AG04450 (cell line): ENCODE results near the gene CLHC1. TPM values are rescaled to one million over a fixed set of nuclear protein-coding genes. Genes with fewer than 3 reads are reported as not detected.
"Not testable (repeated sequence)": the region's sequence is repeated elsewhere in the genome, so short reads cannot be mapped to it uniquely, and the experiment has no call there.

Experiments used
- CTCF ChIA-PET: fragments of 300-600, 350-600 bp; formaldehyde crosslinking; extraction: SDS; loops from one replicate; lab custom pipeline; 2022; ENCODE audit warnings: antibody characterized with exemption, inconsistent platforms; lab: Charles Lee
- POLR2A ChIA-PET: fragments of 350-600 bp; formaldehyde crosslinking; extraction: SDS; loops from one replicate; lab custom pipeline; 2021; ENCODE audit warnings: antibody characterized with exemption, inconsistent platforms; lab: Yijun Ruan, JAX
- DNase-seq: peaks from one replicate; pipeline ENCODE4 v3.0.0-alpha.2; 2011; ENCODE audit warnings: low read depth, low spot score
- H3K27ac ChIP-seq: one replicate; pipeline ENCODE4 v1.5.1; 2012; ENCODE audit warnings: low read depth, low read length, control low read depth
- H3K27me3 ChIP-seq: one replicate; pipeline ENCODE4 v1.6.0; 2012; ENCODE audit warnings: low read length; ENCODE audit not compliant: control insufficient read depth, insufficient read depth
- H3K4me3 ChIP-seq: 2 replicates; pipeline ENCODE4 v1.5.1; 2011; ENCODE audit warnings: mild to moderate bottlenecking, low read depth, low read length, control low read depth
- H3K9me3 ChIP-seq: 2 replicates; pipeline ENCODE4 v1.5.1; 2012; ENCODE audit warnings: low read length; ENCODE audit not compliant: control insufficient read depth, insufficient read depth
- CTCF ChIP-seq: IDR thresholded peaks from 2 replicates; pipeline ENCODE4 v1.5.1; 2011; ENCODE audit warnings: low read depth, low read length, control low read depth, inconsistent platforms
- polyA plus RNA-seq: library from polyadenylated mRNA; depleted of rRNA; stranded (reverse); fragments of >200 nt; gene quantifications from 2 replicates; pipeline ENCODE4 v1.2.3, GENCODE V29; 2011

CLHC1 gene
- polyA plus RNA-seq, 1 experiment, result 14.4 TPM

DNA sequence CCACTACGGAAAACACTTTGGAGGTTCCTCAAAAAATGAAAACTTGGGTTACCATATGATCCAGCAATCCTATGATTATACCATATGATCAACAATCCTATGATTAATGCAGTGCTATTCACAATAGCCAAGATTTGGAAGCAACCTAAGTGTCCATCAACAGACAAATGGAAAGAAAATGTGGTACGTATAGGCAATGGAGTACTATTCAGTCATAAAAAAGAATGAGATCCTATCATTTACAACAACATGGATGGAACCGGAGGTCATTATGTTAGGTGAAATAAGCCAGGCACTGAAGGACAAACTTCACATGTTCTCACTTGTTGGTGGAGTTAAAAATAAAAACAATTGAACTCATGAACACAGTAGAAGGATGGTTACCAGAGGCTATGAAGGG, 27.6 kb downstream of the CLHC1 start:
- Histone ChIP-seq H3K4me3 (no peak overlapping the region), H3K27me3 (no peaks in the 10 kb centered on the region), H3K9me3 (no peaks in the 10 kb centered on the region), H3K27ac (no peak overlapping the region)
- ChIA-PET POLR2A (no interaction called here), CTCF (no interaction called here)
- DNase-seq, result no peak
- TF ChIP-seq CTCF, result no peak

DNA sequence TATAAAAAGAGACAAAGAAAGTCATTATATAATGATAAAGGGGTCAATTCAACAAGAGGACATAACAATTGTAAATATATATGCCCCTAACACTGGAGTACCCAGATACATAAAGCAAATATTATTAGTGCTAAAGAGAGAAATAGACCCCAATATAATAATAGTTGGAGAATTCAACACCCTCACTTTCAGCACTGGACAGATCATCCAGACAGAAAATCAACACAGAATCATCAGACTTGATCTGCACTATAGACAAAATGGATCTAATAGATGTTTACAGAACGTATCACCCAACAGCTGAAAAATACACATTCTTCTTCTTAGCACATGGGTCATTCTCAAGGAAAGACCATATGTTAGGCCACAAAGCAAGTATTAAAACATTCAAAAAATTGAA, 31.7 kb downstream of the CLHC1 start:
- TF ChIP-seq CTCF, result no peak
- no peak for DNase-seq
- ChIA-PET POLR2A (no interaction called here), CTCF (no interaction called here)
- no peaks in the 10 kb centered on the region for H3K9me3 ChIP-seq
- no peak overlapping the region for H3K27ac ChIP-seq
- H3K4me3 ChIP-seq, result no peak overlapping the region
- H3K27me3 ChIP-seq, result no peaks in the 10 kb centered on the region

DNA sequence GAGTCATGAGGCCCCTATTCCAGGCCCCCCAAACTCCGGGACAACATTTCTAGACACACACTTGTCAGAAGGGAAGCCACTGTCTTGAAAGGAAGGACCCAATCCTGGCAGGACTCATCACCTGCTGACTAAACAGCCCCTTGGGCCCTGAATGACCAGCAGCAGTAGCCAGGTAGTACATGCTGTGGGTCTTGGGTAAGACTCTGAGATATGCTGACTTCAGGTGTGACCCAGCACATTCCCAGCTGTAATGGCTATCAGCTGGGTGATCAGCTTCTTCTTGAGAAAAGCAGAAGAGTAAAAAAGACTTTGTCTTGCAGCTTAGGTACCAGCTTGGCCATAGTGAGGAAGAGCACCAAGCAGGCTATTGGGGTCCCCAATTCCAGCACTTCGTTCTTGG, 35.6 kb downstream of the CLHC1 start:
- CTCF ChIA-PET, result no interaction called here
- POLR2A ChIA-PET, result no interaction called here

GRCh38 chr2:55191888-55192287, 40.2 kb downstream of the CLHC1 start:
- H3K27ac ChIP-seq, CTCF ChIA-PET, H3K4me3 ChIP-seq, POLR2A ChIA-PET, DNase-seq, H3K9me3 ChIP-seq, H3K27me3 ChIP-seq: not testable (repeated sequence)

More for the DNA sequence above, 35.6 kb downstream of the CLHC1 start:
- no peak for DNase-seq
- H3K27ac ChIP-seq, result no peak overlapping the region
- H3K9me3 ChIP-seq, result no peaks in the 10 kb centered on the region
- H3K4me3 ChIP-seq, result no peak overlapping the region
- H3K27me3 ChIP-seq, result no peaks in the 10 kb centered on the region
- TF ChIP-seq CTCF, result no peak

- CTCF ChIA-PET, result interaction anchor here (1.9 kb wide), 1 partner anchor 11 kb away, joined by 5 read pairs; no protein-coding TSS in a partner anchor
- H3K4me3 ChIP-seq, H3K27me3 ChIP-seq, POLR2A ChIA-PET, H3K27ac ChIP-seq, H3K9me3 ChIP-seq, DNase-seq: not testable (repeated sequence)
Observed at GRCh38 chr2:55186837-55187236, 45.3 kb downstream of the CLHC1 start.

- no peak overlapping the region for H3K4me3 ChIP-seq
- ChIA-PET CTCF (interaction anchor here (0.8 kb wide), 1 partner anchor 281 kb away, joined by 3 read pairs; no protein-coding TSS in a partner anchor), POLR2A (no interaction called here)
- no peaks in the 10 kb centered on the region for H3K27me3 ChIP-seq
- TF ChIP-seq CTCF, result no peak
- DNase-seq, result no peak
- no peaks in the 10 kb centered on the region for H3K9me3 ChIP-seq
- H3K27ac ChIP-seq, result no peak overlapping the region
Observed at GRCh38 chr2:55180374-55180773, 51.7 kb downstream of the CLHC1 start.
